Erythroblast (primary cell): ENCODE results near the gene SLC22A23.

ENCODE experiments used
- GATA1 ChIP-seq: IDR thresholded peaks from 2 replicates; pipeline ENCODE4 v1.6.1; 2011; ENCODE audit warnings: low read depth, mild to moderate bottlenecking, control low read depth, low read length, moderate library complexity
- POLR2A ChIP-seq: IDR thresholded peaks from 2 replicates; pipeline ENCODE4 v1.6.1; 2011; ENCODE audit warnings: mild to moderate bottlenecking, low read length

DNA sequence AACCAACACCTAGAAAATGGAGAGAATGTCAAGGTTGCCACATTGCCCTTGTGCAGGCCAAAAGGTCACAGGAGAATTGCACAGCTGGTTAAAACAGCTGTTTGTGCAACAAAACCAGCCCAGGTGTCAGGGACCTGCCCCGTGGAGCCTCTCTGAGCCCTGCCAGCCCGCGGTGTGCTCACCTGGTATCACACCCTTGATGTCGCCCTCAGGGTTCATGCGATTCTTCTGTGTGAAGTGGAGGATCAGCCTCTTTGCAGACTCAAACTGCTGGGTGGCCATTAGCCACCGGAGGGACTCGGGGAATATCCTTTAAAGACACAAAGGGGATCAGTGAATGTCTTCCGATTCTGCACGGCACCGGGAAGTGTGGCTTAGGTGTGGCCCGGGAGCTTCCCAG is 158.9 kb downstream of the SLC22A23 start:
- no peak for TF ChIP-seq POLR2A
- TF ChIP-seq GATA1: no peak
